ENCODE results near the gene DNAJC5G.

The DNAJC5G gene

GRCh38 chr2:27278010-27278409, 2.8 kb downstream of the DNAJC5G start:
- no peak for DNase-seq
- intact Hi-C loops (cut with DNase I; ENCODE audit: low total_unique reads), result no loop called here

DNA sequence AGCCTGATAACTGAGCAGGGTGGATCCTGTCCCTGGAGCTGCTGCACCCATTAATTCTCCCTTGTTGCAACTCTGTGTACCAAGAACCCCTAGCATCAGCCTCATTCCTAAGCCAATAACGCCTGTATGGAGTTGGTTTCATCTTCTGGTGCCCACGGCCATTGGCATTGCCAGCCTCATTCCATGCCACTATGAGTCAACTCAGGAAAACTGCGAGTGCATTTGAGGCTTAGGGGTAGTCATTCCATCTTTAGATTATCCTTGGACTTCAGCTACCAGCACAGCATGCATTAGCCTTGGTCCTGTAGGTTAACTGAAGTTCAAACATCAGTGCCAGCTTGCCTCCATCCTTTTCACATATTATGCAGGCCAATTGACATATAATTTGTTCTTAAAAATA, 5.6 kb downstream of the DNAJC5G start:
- H3K4me1 ChIP-seq, result peaks cover 0 to 2% (median 0%) of the 10 kb centered on the region in 4 donors
- peaks cover 0 to 38% of the 10 kb centered on the region in 2 donors for H3K27me3 ChIP-seq
- H3K9me3 ChIP-seq, result no peaks in the 10 kb centered on the region
- H3K36me3 ChIP-seq, result no peaks in the 10 kb centered on the region
- no peak for DNase-seq
- TF ChIP-seq, protein P1, sequence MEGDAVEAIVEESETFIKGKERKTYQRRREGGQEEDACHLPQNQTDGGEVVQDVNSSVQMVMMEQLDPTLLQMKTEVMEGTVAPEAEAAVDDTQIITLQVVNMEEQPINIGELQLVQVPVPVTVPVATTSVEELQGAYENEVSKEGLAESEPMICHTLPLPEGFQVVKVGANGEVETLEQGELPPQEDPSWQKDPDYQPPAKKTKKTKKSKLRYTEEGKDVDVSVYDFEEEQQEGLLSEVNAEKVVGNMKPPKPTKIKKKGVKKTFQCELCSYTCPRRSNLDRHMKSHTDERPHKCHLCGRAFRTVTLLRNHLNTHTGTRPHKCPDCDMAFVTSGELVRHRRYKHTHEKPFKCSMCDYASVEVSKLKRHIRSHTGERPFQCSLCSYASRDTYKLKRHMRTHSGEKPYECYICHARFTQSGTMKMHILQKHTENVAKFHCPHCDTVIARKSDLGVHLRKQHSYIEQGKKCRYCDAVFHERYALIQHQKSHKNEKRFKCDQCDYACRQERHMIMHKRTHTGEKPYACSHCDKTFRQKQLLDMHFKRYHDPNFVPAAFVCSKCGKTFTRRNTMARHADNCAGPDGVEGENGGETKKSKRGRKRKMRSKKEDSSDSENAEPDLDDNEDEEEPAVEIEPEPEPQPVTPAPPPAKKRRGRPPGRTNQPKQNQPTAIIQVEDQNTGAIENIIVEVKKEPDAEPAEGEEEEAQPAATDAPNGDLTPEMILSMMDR (IDR thresholded peaks at IDR 0.05), result no peak
- H3K27ac ChIP-seq, result no peak overlapping the region
- no peak overlapping the region for H3K4me3 ChIP-seq
- intact Hi-C loops (cut with DNase I; ENCODE audit: low total_unique reads), result loop anchor here (2.0 to 10.0 kb wide), 2 partner anchors 182 to 326 kb away; no protein-coding TSS in a partner anchor

More at GRCh38 chr2:27278010-27278409, 2.8 kb downstream of the DNAJC5G start:
- no peak overlapping the region for H3K4me3 ChIP-seq
- peaks cover 0 to 36% of the 10 kb centered on the region in 2 donors for H3K27me3 ChIP-seq
- H3K36me3 ChIP-seq, result no peaks in the 10 kb centered on the region
- no peak overlapping the region for H3K27ac ChIP-seq
- H3K4me1 ChIP-seq, result peaks cover 0 to 2% (median 0%) of the 10 kb centered on the region in 4 donors
- H3K9me3 ChIP-seq, result no peaks in the 10 kb centered on the region
- TF ChIP-seq, protein P1 (IDR thresholded peaks at IDR 0.05), result no peak

GRCh38 chr2:27281442-27281841, 6.2 kb downstream of the DNAJC5G start:
- TF ChIP-seq, protein P1 (IDR thresholded peaks at IDR 0.05), result no peak
- no peaks in the 10 kb centered on the region for H3K36me3 ChIP-seq
- H3K9me3 ChIP-seq, result no peaks in the 10 kb centered on the region
- H3K27ac ChIP-seq, result no peak overlapping the region
- peaks cover 0 to 2% (median 0%) of the 10 kb centered on the region in 4 donors for H3K4me1 ChIP-seq
- peaks cover 0 to 38% of the 10 kb centered on the region in 2 donors for H3K27me3 ChIP-seq
- intact Hi-C loops (cut with DNase I; ENCODE audit: low total_unique reads), result loop anchor here (2.0 to 10.0 kb wide), 2 partner anchors 183 to 327 kb away; no protein-coding TSS in a partner anchor
- DNase-seq, result no peak
- no peak overlapping the region for H3K4me3 ChIP-seq

DNA sequence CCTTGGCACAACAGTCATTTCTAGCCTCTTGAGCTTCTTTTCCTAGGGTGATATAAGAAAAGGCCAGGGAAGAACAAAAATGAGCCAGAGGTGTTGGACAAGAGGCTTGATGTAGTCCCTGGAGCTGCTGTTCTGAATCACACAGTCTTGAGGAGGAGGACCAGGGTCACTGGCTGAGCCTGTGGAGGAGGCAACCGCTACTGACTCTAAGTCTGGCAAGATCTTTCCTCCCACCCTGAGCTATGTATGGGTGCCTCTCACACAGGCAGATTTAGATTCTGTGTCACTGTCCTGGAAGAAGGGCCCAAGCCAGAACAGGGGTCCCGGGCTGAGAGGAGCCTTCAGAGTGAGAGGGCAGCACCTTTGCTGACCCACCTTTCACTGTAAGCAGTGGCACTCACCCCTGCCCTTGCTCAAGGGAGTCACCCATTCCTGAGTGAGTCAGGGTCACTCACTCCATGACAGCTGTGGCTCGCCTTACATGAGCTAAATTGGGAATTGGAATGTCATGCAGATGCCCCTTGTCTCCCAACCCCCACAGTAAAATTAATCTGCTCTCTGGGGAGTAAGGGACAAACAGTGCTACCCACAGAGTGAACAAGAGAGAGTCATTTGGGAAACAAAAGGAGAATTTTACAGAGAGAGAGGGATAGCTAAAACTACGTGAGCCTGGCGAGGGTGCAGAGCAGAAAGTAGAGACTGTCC, 6.8 kb downstream of the DNAJC5G start, which contains the start of gene TRIM54:
Gene TRIM54, plus strand, starts transcription at position 575 of the 705 bp plus-strand sequence. CDS start 303 bp downstream, outside the sequence.
- TF ChIP-seq, protein P1 (IDR thresholded peaks at IDR 0.05), result no peak
- intact Hi-C loops (cut with DNase I; ENCODE audit: low total_unique reads), result loop anchor here (2.0 to 10.0 kb wide), 2 partner anchors 183 to 327 kb away; no protein-coding TSS in a partner anchor
- H3K4me3 ChIP-seq, result no peak within 1 kb of the TSS
- H3K36me3 ChIP-seq, result no peaks in the 10 kb centered on the region
- H3K4me1 ChIP-seq, result peaks cover 0 to 2% (median 0%) of the 10 kb centered on the region in 4 donors
- peaks cover 0 to 37% of the 10 kb centered on the region in 2 donors for H3K27me3 ChIP-seq
- H3K9me3 ChIP-seq, result no peaks in the 10 kb centered on the region
- DNase-seq, result no peak
- H3K27ac ChIP-seq, result no peak within 1 kb of the TSS

DNA sequence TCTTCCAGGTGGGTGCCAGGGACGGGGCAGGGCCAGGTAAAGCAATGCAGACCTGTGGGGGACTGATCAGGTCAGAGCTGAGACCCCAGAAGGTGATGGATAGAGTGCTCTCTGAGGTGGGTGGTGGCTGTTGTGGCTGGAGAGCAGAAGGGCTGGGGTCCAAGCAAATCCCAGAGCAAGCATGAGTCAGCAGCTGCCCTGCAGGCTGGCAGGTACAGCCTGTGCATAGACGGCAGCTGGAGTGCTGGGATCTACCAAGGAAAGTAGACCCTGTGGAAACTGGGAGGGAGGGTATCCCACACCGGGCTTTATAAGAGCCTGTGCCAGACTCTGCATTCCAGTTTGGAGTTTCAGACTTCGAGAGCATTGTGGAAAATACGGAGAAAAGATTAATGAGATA, 7.7 kb downstream of the DNAJC5G start:
- intact Hi-C loops (cut with DNase I; ENCODE audit: low total_unique reads), result loop anchor here (10.0 kb wide), 1 partner anchor 328 kb away; no protein-coding TSS in a partner anchor
- H3K27ac ChIP-seq, result no peak overlapping the region

More for the DNA sequence above, 7.7 kb downstream of the DNAJC5G start:
- H3K36me3 ChIP-seq, result no peaks in the 10 kb centered on the region
- TF ChIP-seq, protein P1 (IDR thresholded peaks at IDR 0.05), result no peak
- no peak for DNase-seq
- H3K27me3 ChIP-seq, result peaks cover 0 to 32% of the 10 kb centered on the region in 2 donors
- H3K4me3 ChIP-seq, result no peak overlapping the region
- H3K4me1 ChIP-seq, result peaks cover 0 to 2% (median 0%) of the 10 kb centered on the region in 4 donors
- H3K9me3 ChIP-seq, result no peaks in the 10 kb centered on the region
